PC-3 (cell line): ENCODE data around the gene SCFD1. TPM values are rescaled to one million over a fixed set of nuclear protein-coding genes. Genes with fewer than 3 reads are reported as not detected.
"Not testable (repeated sequence)": the region's sequence is repeated elsewhere in the genome, so short reads cannot be mapped to it uniquely, and the experiment has no call there.

Source experiments
- ATAC-seq: fragments of 200-7000 bp; cut with Tn5 transposase; 2 replicates; pipeline ENCODE4 v1.9.1; 2020; ENCODE audit warnings: mild to moderate bottlenecking, moderate library complexity
- BruUV-seq: library from RNA; stranded (reverse); fragments of 400-500 nt; replicated peaks from 2 replicates; lab custom pipeline; 2021; lab: Mats Ljungman, UMichigan
- CTCF ChIA-PET: fragments of 300-600 bp; sonication (Branson Sonifier 250); formaldehyde crosslinking; loops from one replicate; lab custom pipeline; 2022; ENCODE audit warnings: antibody characterized with exemption; lab: Charles Lee
- POLR2A ChIA-PET: fragments of 300-600 bp; sonication (Branson Sonifier 250); formaldehyde crosslinking; loops from one replicate; lab custom pipeline; 2022; ENCODE audit warnings: antibody characterized with exemption; ENCODE audit not compliant: unreplicated experiment; lab: Charles Lee
- DNase-seq: peaks from one replicate; pipeline ENCODE4 v3.0.0-alpha.2; 2015
- H2AFZ ChIP-seq: fragments of 300-600 bp; sonication (generic); 2 replicates; pipeline ENCODE4 v1.6.0; 2016; ENCODE audit warnings: antibody characterized with exemption, low read length
- H3F3A ChIP-seq: fragments of 300-600 bp; sonication (generic); one replicate; pipeline ENCODE4 v1.6.0; 2017; ENCODE audit warnings: antibody characterized with exemption, low read length, control low read depth, mild to moderate bottlenecking; ENCODE audit not compliant: unreplicated experiment
- H3K27ac ChIP-seq: fragments of 300-600 bp; sonication (generic); 2 replicates; pipeline ENCODE4 v1.5.1; 2016; ENCODE audit warnings: mild to moderate bottlenecking, low read length
- H3K27me3 ChIP-seq: fragments of 300-600 bp; sonication (generic); 2 replicates; pipeline ENCODE4 v1.6.1; 2016; ENCODE audit warnings: low read length, mixed read lengths
- H3K36me3 ChIP-seq: fragments of 300-600 bp; sonication (generic); 2 replicates; pipeline ENCODE4 v1.6.1; 2016; ENCODE audit warnings: low read depth, mixed run types, low read length, mixed read lengths
- H3K4me1 ChIP-seq: fragments of 300-600 bp; sonication (generic); 2 replicates; pipeline ENCODE4 v1.5.1; 2016; ENCODE audit warnings: low read length; ENCODE audit not compliant: insufficient read depth
- H3K4me2 ChIP-seq: fragments of 300-600 bp; sonication (generic); 2 replicates; pipeline ENCODE4 v1.6.0; 2016; ENCODE audit warnings: low read length
- H3K4me3 ChIP-seq: fragments of 300-600 bp; sonication (generic); 2 replicates; pipeline ENCODE4 v1.5.1; 2016; ENCODE audit warnings: mild to moderate bottlenecking, low read length, mixed read lengths
- H3K79me2 ChIP-seq: fragments of 300-600 bp; sonication (generic); 2 replicates; pipeline ENCODE4 v1.6.1; 2017; ENCODE audit warnings: low read length, mixed read lengths
- H3K9ac ChIP-seq: fragments of 300-600 bp; sonication (generic); 2 replicates; pipeline ENCODE4 v1.6.0; 2016; ENCODE audit warnings: mild to moderate bottlenecking, low read length
- H3K9me2 ChIP-seq: fragments of 300-600 bp; sonication (generic); replicated peaks from 2 replicates; pipeline ENCODE4 v1.6.1; 2016; ENCODE audit warnings: mixed run types, low read length, mixed read lengths
- H3K9me3 ChIP-seq: fragments of 300-600 bp; sonication (generic); 2 replicates; pipeline ENCODE4 v1.6.1; 2016; ENCODE audit warnings: low read length, mixed read lengths
- H4K20me1 ChIP-seq: fragments of 300-600 bp; sonication (generic); 2 replicates; pipeline ENCODE4 v1.6.1; 2016; ENCODE audit warnings: low read length, mixed read lengths
- EZH2 ChIP-seq: fragments of 300-600 bp; sonication (generic); IDR thresholded peaks from one replicate; pipeline ENCODE4 v1.6.1; 2017; ENCODE audit warnings: antibody characterized with exemption, mild to moderate bottlenecking, low read length; ENCODE audit not compliant: unreplicated experiment
- EZH2phosphoT487 ChIP-seq: fragments of 300-600 bp; sonication (generic); IDR thresholded peaks from 2 replicates; pipeline ENCODE4 v1.6.1; 2018; ENCODE audit warnings: mild to moderate bottlenecking, antibody characterized with exemption, low read length, borderline replicate concordance
- intact Hi-C: fragments of 100-400 bp; cut with micrococcal nuclease; formaldehyde crosslinking; loops from 2 replicates; pipeline ENCODE4 v1.9.0; 2023
- total RNA-seq: library from RNA; depleted of rRNA; stranded (reverse); fragments of >200 nt; gene quantifications from 2 replicates; pipeline ENCODE4 v1.2.3, GENCODE V29; 2014
- TF ChIP-seq, protein P1 (sequence below): fragments of 300-600 bp; sonication (generic); conservative IDR thresholded peaks from 2 replicates; pipeline ENCODE4 v1.5.1; 2017; ENCODE audit warnings: antibody characterized with exemption, low read depth, mild to moderate bottlenecking, low read length

SCFD1 gene
- total RNA-seq, 1 experiment from 2014 or later, result 72.3 TPM

DNA sequence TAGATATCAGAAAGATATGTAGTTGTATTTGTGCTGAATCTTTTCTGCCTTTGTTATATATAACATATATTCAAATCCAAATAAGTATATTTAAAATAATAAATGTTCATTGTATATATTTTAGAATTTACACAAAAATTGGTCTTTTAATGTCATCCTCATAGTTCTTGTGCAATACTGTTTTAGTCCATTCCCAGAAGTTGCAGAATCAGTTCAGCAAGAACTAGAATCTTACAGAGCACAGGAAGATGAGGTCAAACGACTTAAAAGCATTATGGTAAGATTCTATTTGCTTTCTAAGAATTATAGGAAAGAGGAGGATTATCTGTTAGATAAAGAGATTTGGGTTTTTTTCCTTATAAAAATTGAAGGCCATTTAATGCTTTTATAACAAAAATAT, 51.0 kb downstream of the SCFD1 start:
- no peak overlapping the region for H3K4me2 ChIP-seq
- H3K79me2 ChIP-seq, result no peaks in the 10 kb centered on the region
- no TSS peak for BruUV-seq
- H3K9ac ChIP-seq, result no peak overlapping the region
- H3K36me3 ChIP-seq, result 0 out of 2 replicates have a peak, but pooled peaks cover 11% of the 10 kb centered on the region
- H3F3A ChIP-seq, result no peaks in the 10 kb centered on the region
- H3K4me3 ChIP-seq, result no peak overlapping the region
- ATAC-seq, result no peak
- no peak overlapping the region for H2AFZ ChIP-seq
- intact Hi-C loops, result no loop called here
- no peaks in the 10 kb centered on the region for H3K9me2 ChIP-seq
- no peak for DNase-seq
- ChIA-PET POLR2A (no interaction called here), CTCF (no interaction called here)
- no peaks in the 10 kb centered on the region for H4K20me1 ChIP-seq
- H3K4me1 ChIP-seq, result no peaks in the 10 kb centered on the region
- no peak for TF ChIP-seq EZH2phosphoT487
- no peak for TF ChIP-seq EZH2
- TF ChIP-seq, protein P1, sequence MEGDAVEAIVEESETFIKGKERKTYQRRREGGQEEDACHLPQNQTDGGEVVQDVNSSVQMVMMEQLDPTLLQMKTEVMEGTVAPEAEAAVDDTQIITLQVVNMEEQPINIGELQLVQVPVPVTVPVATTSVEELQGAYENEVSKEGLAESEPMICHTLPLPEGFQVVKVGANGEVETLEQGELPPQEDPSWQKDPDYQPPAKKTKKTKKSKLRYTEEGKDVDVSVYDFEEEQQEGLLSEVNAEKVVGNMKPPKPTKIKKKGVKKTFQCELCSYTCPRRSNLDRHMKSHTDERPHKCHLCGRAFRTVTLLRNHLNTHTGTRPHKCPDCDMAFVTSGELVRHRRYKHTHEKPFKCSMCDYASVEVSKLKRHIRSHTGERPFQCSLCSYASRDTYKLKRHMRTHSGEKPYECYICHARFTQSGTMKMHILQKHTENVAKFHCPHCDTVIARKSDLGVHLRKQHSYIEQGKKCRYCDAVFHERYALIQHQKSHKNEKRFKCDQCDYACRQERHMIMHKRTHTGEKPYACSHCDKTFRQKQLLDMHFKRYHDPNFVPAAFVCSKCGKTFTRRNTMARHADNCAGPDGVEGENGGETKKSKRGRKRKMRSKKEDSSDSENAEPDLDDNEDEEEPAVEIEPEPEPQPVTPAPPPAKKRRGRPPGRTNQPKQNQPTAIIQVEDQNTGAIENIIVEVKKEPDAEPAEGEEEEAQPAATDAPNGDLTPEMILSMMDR, result no peak
- H3K27me3 ChIP-seq, result no peaks in the 10 kb centered on the region
- H3K27ac ChIP-seq, result no peak overlapping the region
- H3K9me3 ChIP-seq, result no peaks in the 10 kb centered on the region

DNA sequence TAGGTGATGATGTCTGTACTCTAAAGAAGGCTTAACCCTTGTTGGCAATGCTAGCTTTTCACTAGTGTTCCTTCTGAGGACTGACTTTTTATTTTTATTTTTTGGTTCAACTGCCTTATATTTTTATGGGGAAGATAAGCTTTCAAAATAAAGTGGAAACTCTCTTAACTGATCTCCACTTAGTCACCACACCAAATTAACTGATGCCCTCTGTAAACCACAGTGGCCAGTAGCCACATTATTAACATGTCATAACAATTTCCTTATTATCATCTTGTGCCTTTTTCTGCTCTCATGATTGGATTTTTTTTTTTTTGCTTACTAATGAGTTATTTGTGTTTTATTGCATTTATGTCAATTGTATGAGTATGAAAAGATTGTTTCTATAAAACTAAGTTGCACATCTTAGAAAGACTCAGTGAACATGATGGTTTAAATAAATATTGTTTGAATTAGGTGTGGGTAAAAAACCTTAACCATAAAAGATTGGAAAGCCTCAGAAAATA, 56.9 kb downstream of the SCFD1 start:
- H3K27me3 ChIP-seq, result no peaks in the 10 kb centered on the region
- TF ChIP-seq EZH2phosphoT487, result no peak
- TF ChIP-seq EZH2, result no peak
- TF ChIP-seq, protein P1, result no peak
- peaks cover 11% of the 10 kb centered on the region; the same call in 1 of the 2 replicates for H3K36me3 ChIP-seq
- DNase-seq (no peak), ATAC-seq (no peak)
- no peaks in the 10 kb centered on the region for H3K9me2 ChIP-seq
- H3K79me2 ChIP-seq, result no peaks in the 10 kb centered on the region
- no peaks in the 10 kb centered on the region for H3K4me1 ChIP-seq
- no peak overlapping the region for H3K4me3 ChIP-seq
- no peak overlapping the region for H3K4me2 ChIP-seq
- ChIA-PET CTCF (interaction anchor here (0.5 kb wide), 1 partner anchor 35 kb away, joined by 4 read pairs; no protein-coding TSS in a partner anchor), POLR2A (no interaction called here)
- no peaks in the 10 kb centered on the region for H3K9me3 ChIP-seq
- H4K20me1 ChIP-seq, result no peaks in the 10 kb centered on the region
- intact Hi-C loops, result no loop called here
- no TSS peak for BruUV-seq
- no peak overlapping the region for H3K27ac ChIP-seq
- H3F3A ChIP-seq, result no peaks in the 10 kb centered on the region
- H2AFZ ChIP-seq, result no peak overlapping the region
- no peak overlapping the region for H3K9ac ChIP-seq

DNA sequence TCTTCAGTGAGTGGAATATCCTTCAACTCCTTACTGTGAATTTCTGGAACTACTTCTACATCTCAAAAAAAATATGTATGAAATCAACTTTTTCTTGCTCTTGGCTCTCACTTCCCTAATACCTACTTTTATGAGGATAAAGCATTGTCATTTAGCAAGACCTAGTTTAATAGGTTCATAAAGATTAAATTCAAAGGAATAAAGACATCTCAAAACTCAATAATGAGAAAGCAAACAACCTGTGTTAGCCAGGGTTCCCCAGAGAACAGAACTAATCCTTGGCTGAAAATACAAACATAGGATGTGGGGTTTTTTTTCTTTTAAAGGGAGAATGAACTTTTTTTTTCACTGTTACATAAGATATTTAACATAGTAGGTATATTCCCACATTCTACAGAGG, 57.9 kb downstream of the SCFD1 start:
- ChIA-PET POLR2A (no interaction called here), CTCF (no interaction called here)
- Histone ChIP-seq H4K20me1 (no peaks in the 10 kb centered on the region), H3K9ac (no peak overlapping the region), H2AFZ (no peak overlapping the region), H3K27me3 (no peaks in the 10 kb centered on the region), H3F3A (no peaks in the 10 kb centered on the region), H3K4me1 (no peaks in the 10 kb centered on the region), H3K4me3 (no peak overlapping the region), H3K27ac (no peak overlapping the region), H3K9me3 (no peaks in the 10 kb centered on the region), H3K9me2 (no peaks in the 10 kb centered on the region), H3K4me2 (no peak overlapping the region), H3K79me2 (no peaks in the 10 kb centered on the region), H3K36me3 (peaks cover 16% of the 10 kb centered on the region; the same call in 1 of the 2 replicates)
- no TSS peak for BruUV-seq
- no peak for DNase-seq
- intact Hi-C loops, result no loop called here
- no peak for ATAC-seq
- TF ChIP-seq, protein P1, result no peak
- TF ChIP-seq EZH2 (no peak), EZH2phosphoT487 (no peak)

DNA sequence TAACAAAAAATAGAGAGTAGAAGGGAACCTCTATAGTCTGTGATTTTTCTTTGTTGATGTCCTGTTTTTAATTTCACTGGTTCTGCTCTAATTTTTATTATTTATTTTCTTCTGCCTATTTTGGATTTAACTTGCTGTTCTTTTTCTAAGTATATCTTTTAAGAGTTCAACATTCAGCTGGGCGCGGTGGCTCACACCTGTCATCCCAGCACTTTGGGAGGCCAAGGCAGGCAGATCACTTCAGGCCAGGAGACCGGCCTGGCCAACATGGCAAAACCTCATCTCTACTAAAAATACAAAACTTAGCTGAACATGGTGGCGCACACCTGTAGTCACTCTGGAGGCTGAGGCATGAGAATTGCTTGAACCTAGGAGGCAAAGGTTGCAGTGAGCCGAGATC, 58.7 kb downstream of the SCFD1 start:
- H3K4me2 ChIP-seq, H4K20me1 ChIP-seq, H3K9me3 ChIP-seq, H3K4me1 ChIP-seq, BruUV-seq, H2AFZ ChIP-seq, H3K27me3 ChIP-seq, H3K9me2 ChIP-seq, H3K79me2 ChIP-seq, H3F3A ChIP-seq, H3K27ac ChIP-seq, ATAC-seq, H3K9ac ChIP-seq, intact Hi-C loops, CTCF ChIA-PET, POLR2A ChIA-PET, DNase-seq, H3K4me3 ChIP-seq: not testable (repeated sequence)
- H3K36me3 ChIP-seq, result peaks cover 12% of the 10 kb centered on the region; the same call in 1 of the 2 replicates
